ENCODE measurements around the gene MICAL2. TPM values are rescaled to one million over a fixed set of nuclear protein-coding genes. Genes with fewer than 3 reads are reported as not detected.

Gene MICAL2
- total and polyA plus RNA-seq, 3 experiments from 2014 or later, result 32.4 to 147 (median 146) TPM

DNA sequence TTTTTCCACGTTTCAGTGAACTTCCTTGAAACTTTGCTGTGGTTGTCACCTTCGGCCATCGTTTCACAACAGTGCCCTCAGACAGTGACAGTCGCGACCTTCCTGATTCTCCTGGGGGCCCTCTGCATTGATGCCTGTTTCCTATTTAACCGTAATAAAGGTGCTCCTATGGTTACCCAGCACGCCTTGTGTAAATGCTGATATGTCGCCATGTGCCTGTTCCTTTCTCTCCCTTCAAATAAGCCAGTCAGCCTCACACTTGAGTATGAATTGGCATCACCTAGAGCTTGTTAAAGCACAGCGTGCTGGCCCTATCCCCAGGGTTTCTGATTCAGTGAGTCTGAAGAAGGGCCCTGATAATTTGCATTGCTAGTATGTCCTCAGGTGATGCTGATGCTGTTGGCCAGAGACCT, 104.8 kb downstream of the MICAL2 start:
- no peaks in the 10 kb centered on the region for H3K9me3 Mint-ChIP-seq
- peaks cover 26 to 96% (median 34%) of the 10 kb centered on the region in 3 donors for H3K36me3 Mint-ChIP-seq
- Histone ChIP-seq H3K4me1 (ENCODE audit: insufficient read depth, low read length) (peaks cover 15% of the 10 kb centered on the region), H3K36me3 (ENCODE audit: insufficient read depth, low read length) (peaks cover 10% of the 10 kb centered on the region), H3K27me3 (ENCODE audit: insufficient read depth, low read length, poor library complexity, severe bottlenecking) (no peaks in the 10 kb centered on the region), H3K27ac (ENCODE audit: low read depth, low read length) (no peak overlapping the region), H3K4me3 (ENCODE audit: low read length) (no peak overlapping the region), H3K9me3 (ENCODE audit: low read length) (no peaks in the 10 kb centered on the region)
- peak overlapping the region; percentile 78 to 97 (median 88) for H3K27ac Mint-ChIP-seq
- H3K4me1 Mint-ChIP-seq, result peaks cover 15 to 38% (median 21%) of the 10 kb centered on the region in 3 donors
- ChIA-PET CTCF (interaction anchor here (1.2 to 2.0 kb wide), 2 partner anchors 9 to 21 kb away, joined by 4 to 14 read pairs; no protein-coding TSS in a partner anchor), POLR2A (interaction anchor here (1.9 kb wide), 1 partner anchor 9 kb away, joined by 4 read pairs; no protein-coding TSS in a partner anchor)
- peak overlapping the region in 6 of 7 donors; percentile 7 to 39 (median 12) for H3K4me3 Mint-ChIP-seq
- no peak for DNase-seq
- H3K27me3 Mint-ChIP-seq, result peaks cover 0 to 2% of the 10 kb centered on the region in 2 donors

DNA sequence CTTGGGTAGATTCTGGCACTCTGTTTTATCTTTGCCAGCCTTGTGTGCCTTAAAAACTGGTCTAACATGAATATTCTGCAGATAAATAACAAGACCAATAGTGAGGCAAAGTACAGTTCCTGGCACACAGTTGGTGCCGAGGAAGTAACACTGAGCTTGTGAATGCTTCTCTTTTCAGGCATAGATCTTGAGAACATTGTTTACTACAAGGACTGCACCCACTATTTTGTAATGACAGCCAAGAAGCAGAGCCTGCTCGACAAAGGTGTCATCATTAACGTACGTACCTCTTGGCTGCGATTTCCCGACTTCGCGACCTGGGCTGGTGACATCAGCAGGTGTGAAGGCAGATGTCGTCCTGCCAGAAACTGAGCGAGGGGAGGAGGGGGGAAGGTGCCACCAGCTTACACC, 105.7 kb downstream of the MICAL2 start:
- Mint-ChIP-seq H3K9me3 (no peaks in the 10 kb centered on the region), H3K27me3 (peaks cover 0 to 2% of the 10 kb centered on the region in 2 donors), H3K27ac (peak overlapping the region; percentile 78 to 97 (median 88)), H3K36me3 (peaks cover 24 to 95% (median 35%) of the 10 kb centered on the region in 3 donors), H3K4me1 (peaks cover 17 to 41% (median 25%) of the 10 kb centered on the region in 3 donors), H3K4me3 (peak overlapping the region in 5 of 7 donors; percentile 4 to 59 (median 41))
- POLR2A ChIA-PET, result interaction anchor here (1.0 to 1.9 kb wide), 2 partner anchors 9 to 19 kb away, joined by 4 read pairs; no protein-coding TSS in a partner anchor
- CTCF ChIA-PET, result interaction anchor here (0.8 to 2.0 kb wide), 2 partner anchors 8 to 20 kb away, joined by 5 to 14 read pairs; no protein-coding TSS in a partner anchor
- Histone ChIP-seq H3K27me3 (ENCODE audit: insufficient read depth, low read length, poor library complexity, severe bottlenecking) (no peaks in the 10 kb centered on the region), H3K27ac (ENCODE audit: low read depth, low read length) (peak overlapping the region; percentile 52), H3K9me3 (ENCODE audit: low read length) (no peaks in the 10 kb centered on the region), H3K4me3 (ENCODE audit: low read length) (no peak overlapping the region), H3K4me1 (ENCODE audit: insufficient read depth, low read length) (peaks cover 17% of the 10 kb centered on the region), H3K36me3 (ENCODE audit: insufficient read depth, low read length) (peaks cover 10% of the 10 kb centered on the region)
- peak in 4 of 5 donors; percentile 34 to 81 (median 50) for DNase-seq

DNA sequence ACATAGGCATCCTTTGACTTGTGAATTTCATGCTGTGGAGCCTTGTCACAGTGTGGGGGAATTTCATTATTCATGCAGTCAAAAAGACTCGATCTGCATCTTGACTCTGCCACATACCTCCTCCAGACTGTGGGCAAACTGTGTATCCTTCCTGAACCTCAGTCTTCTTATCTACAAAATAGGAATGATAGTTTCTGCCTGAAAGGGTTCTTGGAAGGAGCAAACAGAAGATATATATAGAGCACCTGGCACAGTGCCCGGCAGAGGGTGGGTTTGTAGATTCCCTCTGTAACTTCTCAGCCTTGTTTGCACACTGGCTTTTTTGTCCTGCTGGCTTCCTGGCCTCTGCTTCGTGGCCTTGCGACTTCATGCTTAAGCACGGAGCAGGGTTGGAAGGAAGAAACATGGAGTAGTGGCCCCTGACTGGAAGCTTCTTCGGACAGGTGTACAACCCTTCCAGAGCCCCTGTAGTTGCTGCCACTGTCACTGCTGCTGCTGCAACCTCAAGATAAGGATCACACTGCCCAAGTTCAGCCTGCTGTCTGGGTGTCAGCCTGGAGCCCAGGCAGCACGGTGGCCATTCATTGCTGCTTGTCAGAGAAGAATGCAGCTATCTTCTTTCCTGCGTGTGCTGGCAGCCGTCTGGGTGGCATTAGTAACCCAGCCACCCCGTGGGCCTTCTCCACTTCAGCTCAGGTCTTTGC, 106.4 kb downstream of the MICAL2 start:
- H3K27me3 ChIP-seq (ENCODE audit: insufficient read depth, low read length, poor library complexity, severe bottlenecking), result no peaks in the 10 kb centered on the region
- Mint-ChIP-seq H3K4me3 (peak overlapping the region in 4 of 7 donors; percentile 6 to 59 (median 42)), H3K4me1 (peaks cover 25 to 49% (median 32%) of the 10 kb centered on the region in 3 donors), H3K27ac (peak overlapping the region; percentile 78 to 95 (median 88)), H3K9me3 (no peaks in the 10 kb centered on the region), H3K36me3 (peaks cover 29 to 97% (median 40%) of the 10 kb centered on the region in 3 donors), H3K27me3 (peaks cover 0 to 2% of the 10 kb centered on the region in 2 donors)
- peak overlapping the region; percentile 52 for H3K27ac ChIP-seq (ENCODE audit: low read depth, low read length)
- no peaks in the 10 kb centered on the region for H3K9me3 ChIP-seq (ENCODE audit: low read length)
- peaks cover 24% of the 10 kb centered on the region for H3K4me1 ChIP-seq (ENCODE audit: insufficient read depth, low read length)
- ChIA-PET POLR2A (interaction anchor here (1.0 kb wide), 1 partner anchor 20 kb away, joined by 4 read pairs; no protein-coding TSS in a partner anchor), CTCF (interaction anchor here (1.6 to 2.0 kb wide), 2 partner anchors 17 to 19 kb away, joined by 4 to 14 read pairs; no protein-coding TSS in a partner anchor)
- no peak overlapping the region for H3K4me3 ChIP-seq (ENCODE audit: low read length)
- peaks cover 10% of the 10 kb centered on the region for H3K36me3 ChIP-seq (ENCODE audit: insufficient read depth, low read length)
- no peak for DNase-seq

DNA sequence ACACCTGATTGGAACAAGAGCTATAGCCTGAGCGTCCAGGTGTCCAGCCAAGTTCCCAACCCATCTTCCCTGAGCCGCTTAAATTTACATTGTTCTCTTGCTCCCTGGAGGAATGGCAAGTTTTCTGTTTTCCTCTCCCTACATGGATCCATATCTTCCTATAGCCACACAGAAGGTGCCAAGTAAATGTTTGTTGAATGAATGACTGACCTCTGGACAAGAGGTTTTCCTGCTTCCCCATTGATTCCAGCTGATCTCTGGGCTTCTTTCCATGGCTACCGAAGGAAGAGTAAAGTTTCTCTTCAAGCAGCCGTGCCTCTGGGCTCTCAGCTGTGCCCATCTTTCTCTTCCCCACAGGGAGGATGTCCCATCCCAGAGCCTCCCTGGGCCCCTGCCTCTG, 107.5 kb downstream of the MICAL2 start:
- POLR2A ChIA-PET, result no interaction called here
- H3K27ac Mint-ChIP-seq, result peak overlapping the region in 5 of 8 donors; percentile 49 to 94 (median 87)
- H3K36me3 ChIP-seq (ENCODE audit: insufficient read depth, low read length), result peaks cover 10% of the 10 kb centered on the region

DNA sequence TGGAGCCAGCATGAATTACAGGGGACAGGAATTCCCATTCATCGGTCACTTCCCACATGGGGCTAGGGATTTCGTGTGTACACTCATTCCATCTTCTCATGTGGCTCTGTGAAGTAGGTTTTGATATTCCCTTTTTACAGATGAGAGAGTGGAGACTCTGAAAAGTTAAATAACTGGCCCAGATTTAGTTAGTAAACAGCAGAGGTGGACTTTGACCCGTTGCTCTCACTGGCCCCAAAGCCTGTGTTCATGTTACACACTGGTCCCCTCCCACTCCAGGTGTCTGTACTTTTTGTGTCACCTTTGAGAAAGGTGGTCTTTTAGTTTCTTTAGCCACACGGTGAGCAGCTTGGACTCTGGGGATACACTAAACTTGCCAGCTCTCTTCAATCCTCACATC, 108.5 kb downstream of the MICAL2 start:
- H3K27me3 ChIP-seq (ENCODE audit: insufficient read depth, low read length, poor library complexity, severe bottlenecking), result no peaks in the 10 kb centered on the region
- H3K27me3 Mint-ChIP-seq, result peaks cover 0 to 4% of the 10 kb centered on the region in 2 donors
- H3K4me1 ChIP-seq (ENCODE audit: insufficient read depth, low read length), result peaks cover 45% of the 10 kb centered on the region
- peaks cover 25 to 79% (median 36%) of the 10 kb centered on the region in 3 donors for H3K36me3 Mint-ChIP-seq
- peaks cover 5% of the 10 kb centered on the region for H3K36me3 ChIP-seq (ENCODE audit: insufficient read depth, low read length)
- peaks cover 43 to 70% (median 53%) of the 10 kb centered on the region in 3 donors for H3K4me1 Mint-ChIP-seq
- no peaks in the 10 kb centered on the region for H3K9me3 Mint-ChIP-seq
- H3K4me3 Mint-ChIP-seq, result no peak overlapping the region
- peak overlapping the region in 6 of 8 donors; percentile 4 to 85 (median 64) for H3K27ac Mint-ChIP-seq
- ChIA-PET POLR2A (no interaction called here), CTCF (interaction anchor here (0.9 to 3.7 kb wide), 3 partner anchors 11 to 103 kb away, joined by 3 to 20 read pairs (median 3); no protein-coding TSS in a partner anchor)
- no peak for DNase-seq
- no peaks in the 10 kb centered on the region for H3K9me3 ChIP-seq (ENCODE audit: low read length)
- H3K4me3 ChIP-seq (ENCODE audit: low read length), result no peak overlapping the region
- no peak overlapping the region for H3K27ac ChIP-seq (ENCODE audit: low read depth, low read length)

More for the DNA sequence above, 107.5 kb downstream of the MICAL2 start:
- H3K4me3 Mint-ChIP-seq, result no peak overlapping the region
- H3K9me3 ChIP-seq (ENCODE audit: low read length), result no peaks in the 10 kb centered on the region
- no peak for DNase-seq
- no peak overlapping the region for H3K4me3 ChIP-seq (ENCODE audit: low read length)
- CTCF ChIA-PET, result interaction anchor here (1.1 to 1.6 kb wide), 3 partner anchors 10 to 18 kb away, joined by 3 to 4 read pairs (median 3); no protein-coding TSS in a partner anchor
- H3K4me1 Mint-ChIP-seq, result peaks cover 33 to 59% (median 43%) of the 10 kb centered on the region in 3 donors
- H3K4me1 ChIP-seq (ENCODE audit: insufficient read depth, low read length), result peaks cover 35% of the 10 kb centered on the region
- no peak overlapping the region for H3K27ac ChIP-seq (ENCODE audit: low read depth, low read length)
- H3K27me3 ChIP-seq (ENCODE audit: insufficient read depth, low read length, poor library complexity, severe bottlenecking), result no peaks in the 10 kb centered on the region
- no peaks in the 10 kb centered on the region for H3K9me3 Mint-ChIP-seq
- peaks cover 25 to 90% (median 40%) of the 10 kb centered on the region in 3 donors for H3K36me3 Mint-ChIP-seq
- peaks cover 0 to 2% of the 10 kb centered on the region in 2 donors for H3K27me3 Mint-ChIP-seq

DNA sequence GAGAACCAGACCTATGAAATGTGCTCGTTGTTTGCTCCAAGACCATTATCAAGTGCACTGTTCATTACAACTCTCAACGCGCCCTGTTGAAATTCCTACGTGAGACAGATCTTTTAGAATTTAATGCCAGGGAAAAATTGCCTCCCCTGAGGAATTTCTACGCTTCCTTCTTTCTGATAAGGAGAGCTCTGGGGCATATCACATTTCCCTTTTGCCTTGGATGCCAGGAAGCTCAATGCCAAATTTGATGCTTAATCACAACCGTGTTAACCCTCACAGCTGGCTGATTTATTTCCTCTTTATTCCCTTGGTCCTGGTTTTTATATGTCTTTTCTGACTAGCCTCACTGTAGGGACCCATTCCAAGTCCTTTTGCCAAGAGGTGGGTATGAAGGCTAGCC, 109.4 kb downstream of the MICAL2 start:
- peaks cover 0 to 5% of the 10 kb centered on the region in 2 donors for H3K27me3 Mint-ChIP-seq
- H3K4me3 ChIP-seq (ENCODE audit: low read length), result no peak overlapping the region
- no peak overlapping the region for H3K4me3 Mint-ChIP-seq
- no peaks in the 10 kb centered on the region for H3K27me3 ChIP-seq (ENCODE audit: insufficient read depth, low read length, poor library complexity, severe bottlenecking)
- peak overlapping the region in 5 of 8 donors; percentile 17 to 80 (median 58) for H3K27ac Mint-ChIP-seq
- peaks cover 25 to 71% (median 36%) of the 10 kb centered on the region in 3 donors for H3K36me3 Mint-ChIP-seq
- POLR2A ChIA-PET, result no interaction called here
- CTCF ChIA-PET, result interaction anchor here (0.9 to 3.7 kb wide), 2 partner anchors 17 to 103 kb away, joined by 3 to 20 read pairs; no protein-coding TSS in a partner anchor
- peaks cover 3% of the 10 kb centered on the region for H3K36me3 ChIP-seq (ENCODE audit: insufficient read depth, low read length)
- no peaks in the 10 kb centered on the region for H3K9me3 Mint-ChIP-seq
- H3K27ac ChIP-seq (ENCODE audit: low read depth, low read length), result no peak overlapping the region
- no peaks in the 10 kb centered on the region for H3K9me3 ChIP-seq (ENCODE audit: low read length)
- peaks cover 52% of the 10 kb centered on the region for H3K4me1 ChIP-seq (ENCODE audit: insufficient read depth, low read length)
- no peak for DNase-seq
- peaks cover 52 to 72% (median 61%) of the 10 kb centered on the region in 3 donors for H3K4me1 Mint-ChIP-seq

DNA sequence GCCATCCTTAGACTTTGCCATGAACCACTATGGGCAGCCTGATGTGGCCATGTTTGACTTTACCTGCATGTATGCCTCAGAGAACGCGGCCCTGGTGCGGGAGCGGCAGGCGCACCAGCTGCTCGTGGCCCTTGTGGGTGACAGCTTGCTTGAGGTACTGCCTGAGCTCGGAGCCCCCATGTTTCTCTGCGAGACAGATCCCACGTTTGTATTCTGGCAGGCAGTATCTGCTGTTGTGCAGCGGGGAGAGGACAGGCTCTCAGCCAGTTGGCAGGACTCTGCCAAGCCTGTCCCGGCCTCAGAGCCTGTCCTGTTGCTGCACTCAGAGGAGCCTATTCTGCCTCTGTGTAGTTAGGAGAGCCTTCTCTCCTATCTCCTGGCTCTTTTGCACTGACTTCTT, 109.9 kb downstream of the MICAL2 start:
- Histone ChIP-seq H3K27ac (ENCODE audit: low read depth, low read length) (no peak overlapping the region), H3K4me1 (ENCODE audit: insufficient read depth, low read length) (peaks cover 52% of the 10 kb centered on the region), H3K27me3 (ENCODE audit: insufficient read depth, low read length, poor library complexity, severe bottlenecking) (no peaks in the 10 kb centered on the region), H3K36me3 (ENCODE audit: insufficient read depth, low read length) (no peaks in the 10 kb centered on the region), H3K9me3 (ENCODE audit: low read length) (no peaks in the 10 kb centered on the region), H3K4me3 (ENCODE audit: low read length) (no peak overlapping the region)
- CTCF ChIA-PET, result interaction anchor here (0.9 to 3.7 kb wide), 2 partner anchors 16 kb away, joined by 3 to 20 read pairs; no protein-coding TSS in a partner anchor
- H3K27ac Mint-ChIP-seq, result peak overlapping the region in 4 of 8 donors; percentile 18 to 76 (median 44)
- H3K9me3 Mint-ChIP-seq, result no peaks in the 10 kb centered on the region
- peaks cover 20 to 69% (median 31%) of the 10 kb centered on the region in 3 donors for H3K36me3 Mint-ChIP-seq
- peaks cover 51 to 72% (median 61%) of the 10 kb centered on the region in 3 donors for H3K4me1 Mint-ChIP-seq
- POLR2A ChIA-PET, result no interaction called here
- peaks cover 0 to 5% of the 10 kb centered on the region in 2 donors for H3K27me3 Mint-ChIP-seq
- DNase-seq, result no peak
- no peak overlapping the region for H3K4me3 Mint-ChIP-seq
